Measurements from ENCODE around the gene USP10. TPM values are rescaled to one million over a fixed set of nuclear protein-coding genes. Genes with fewer than 3 reads are reported as not detected.
A peak's percentile ranks its signal among the peaks of the same experiment; 100 is the strongest.

The USP10 gene
- total and polyA plus RNA-seq, 3 donors from 2014 or later = 53.6 to 108 (median 101) TPM

DNA sequence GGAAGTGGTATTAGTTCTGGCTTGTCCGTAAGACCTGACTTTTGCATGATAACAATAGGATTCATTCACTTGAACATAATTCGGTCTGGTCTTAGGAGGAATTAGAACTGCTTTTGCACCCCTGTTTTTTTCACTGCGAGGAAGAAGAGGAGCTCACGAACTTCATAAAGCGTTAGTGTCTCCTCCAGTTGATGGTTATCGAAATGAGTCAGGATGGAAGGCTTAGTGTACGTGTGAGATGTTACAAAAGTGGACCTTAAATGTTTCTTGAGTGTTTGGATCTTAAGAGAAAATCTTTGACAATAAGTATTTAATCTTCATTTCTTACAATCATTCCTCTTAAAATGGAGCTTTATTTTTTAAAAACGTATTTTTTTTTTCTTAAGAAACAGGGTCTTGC lies 52.8 kb downstream of the USP10 start:
- Histone ChIP-seq H3K9me3 (no peaks in the 10 kb centered on the region), H3K4me3 (no peak overlapping the region), H3K4me1 (peaks cover 32% of the 10 kb centered on the region), H3K27ac (no peak overlapping the region), H3K36me3 (ENCODE audit: low read depth, missing control alignments) (no peaks in the 10 kb centered on the region), H3K27me3 (no peaks in the 10 kb centered on the region)
- 85 to 94% methylated on average over 8 of the region's 8 CpGs for WGBS, 2 donors
- intact Hi-C loops (cut with DNase I; ENCODE audit: low total_unique reads) = no loop called here
- DNase-seq = no peak
- TF ChIP-seq, protein P1, sequence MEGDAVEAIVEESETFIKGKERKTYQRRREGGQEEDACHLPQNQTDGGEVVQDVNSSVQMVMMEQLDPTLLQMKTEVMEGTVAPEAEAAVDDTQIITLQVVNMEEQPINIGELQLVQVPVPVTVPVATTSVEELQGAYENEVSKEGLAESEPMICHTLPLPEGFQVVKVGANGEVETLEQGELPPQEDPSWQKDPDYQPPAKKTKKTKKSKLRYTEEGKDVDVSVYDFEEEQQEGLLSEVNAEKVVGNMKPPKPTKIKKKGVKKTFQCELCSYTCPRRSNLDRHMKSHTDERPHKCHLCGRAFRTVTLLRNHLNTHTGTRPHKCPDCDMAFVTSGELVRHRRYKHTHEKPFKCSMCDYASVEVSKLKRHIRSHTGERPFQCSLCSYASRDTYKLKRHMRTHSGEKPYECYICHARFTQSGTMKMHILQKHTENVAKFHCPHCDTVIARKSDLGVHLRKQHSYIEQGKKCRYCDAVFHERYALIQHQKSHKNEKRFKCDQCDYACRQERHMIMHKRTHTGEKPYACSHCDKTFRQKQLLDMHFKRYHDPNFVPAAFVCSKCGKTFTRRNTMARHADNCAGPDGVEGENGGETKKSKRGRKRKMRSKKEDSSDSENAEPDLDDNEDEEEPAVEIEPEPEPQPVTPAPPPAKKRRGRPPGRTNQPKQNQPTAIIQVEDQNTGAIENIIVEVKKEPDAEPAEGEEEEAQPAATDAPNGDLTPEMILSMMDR (IDR thresholded peaks at IDR 0.05) = no peak
- no peak for TF ChIP-seq POLR2A (IDR thresholded peaks at IDR 0.05)

DNA sequence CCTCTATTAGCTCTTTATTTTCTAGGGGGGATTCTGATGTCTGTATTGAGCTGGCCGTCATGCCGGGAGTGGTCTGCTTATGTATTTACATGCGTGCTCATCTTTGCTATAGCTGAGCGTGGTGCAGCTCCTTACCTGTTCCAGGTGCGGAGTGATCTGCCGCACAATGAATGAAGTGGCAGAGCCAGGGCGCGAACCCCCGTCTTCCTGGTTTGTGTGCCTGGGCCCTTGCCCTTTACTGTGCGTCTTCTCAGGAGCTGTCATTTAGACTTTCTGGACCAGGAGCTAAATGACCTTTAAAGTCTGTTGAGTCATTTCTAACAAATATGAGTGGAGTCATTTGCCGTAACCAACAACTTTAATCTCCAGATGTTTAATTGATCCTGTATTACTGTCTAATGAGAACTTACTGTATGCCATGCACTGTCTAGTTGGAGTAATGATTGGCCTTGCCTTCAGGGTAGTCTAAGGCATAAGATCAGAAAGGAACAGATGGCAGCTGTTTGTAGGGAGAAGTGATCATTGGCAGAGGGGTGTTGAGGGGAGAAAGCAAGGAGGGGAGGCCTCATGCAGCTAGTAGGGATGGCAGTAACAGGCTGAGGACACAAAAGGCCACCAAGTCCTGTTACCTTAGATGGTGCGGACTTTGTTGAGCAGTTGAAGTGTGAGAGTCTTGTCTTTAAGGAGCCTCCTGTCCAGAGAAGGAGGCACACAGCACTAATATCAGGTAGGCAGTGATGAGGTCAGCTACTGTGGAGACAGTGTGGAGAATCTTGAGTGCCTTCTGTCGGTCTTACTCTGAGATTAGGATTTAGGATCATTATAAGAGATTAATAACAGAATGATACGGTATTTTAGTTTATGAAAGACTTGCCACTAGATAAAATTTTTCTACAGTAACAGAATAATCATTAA lies 53.9 kb downstream of the USP10 start:
- Histone ChIP-seq H3K36me3 (ENCODE audit: low read depth, missing control alignments) (no peaks in the 10 kb centered on the region), H3K9me3 (no peaks in the 10 kb centered on the region), H3K27me3 (no peaks in the 10 kb centered on the region), H3K4me3 (no peak overlapping the region), H3K27ac (no peak overlapping the region), H3K4me1 (peaks cover 32% of the 10 kb centered on the region)
- 89 to 91% methylated on average over 12 to 14 of the region's 14 CpGs for WGBS, 2 donors
- TF ChIP-seq, protein P1 (IDR thresholded peaks at IDR 0.05) = no peak
- TF ChIP-seq POLR2A (IDR thresholded peaks at IDR 0.05) = no peak
- intact Hi-C loops (cut with DNase I; ENCODE audit: low total_unique reads) = no loop called here
- no peak for DNase-seq

DNA sequence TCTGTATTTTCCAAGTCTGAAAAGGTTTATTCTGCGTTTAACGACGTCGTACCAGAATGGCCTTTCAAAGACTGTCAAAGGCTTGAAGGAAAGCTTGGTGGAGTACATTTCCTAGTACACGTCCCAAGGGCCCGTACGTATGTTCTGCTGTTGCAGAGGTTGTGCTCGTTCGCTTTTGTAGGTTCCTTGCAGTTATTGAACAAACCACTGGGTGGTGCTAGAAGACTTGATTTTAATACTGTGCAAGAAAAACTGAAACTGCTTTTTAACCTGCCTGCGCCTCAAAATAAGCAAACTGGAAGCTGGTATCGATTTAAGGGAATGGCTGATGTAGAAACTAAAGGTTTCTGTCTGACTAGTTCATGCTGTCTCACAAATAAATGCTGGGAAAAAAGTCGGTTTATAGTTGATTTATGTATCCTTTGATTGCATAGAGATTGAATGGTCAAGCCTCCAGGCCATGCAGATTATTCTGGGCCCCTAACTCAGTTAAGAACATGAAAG lies 54.6 kb downstream of the USP10 start:
- Histone ChIP-seq H3K4me3 (no peak overlapping the region), H3K36me3 (ENCODE audit: low read depth, missing control alignments) (no peaks in the 10 kb centered on the region), H3K9me3 (no peaks in the 10 kb centered on the region), H3K27me3 (no peaks in the 10 kb centered on the region), H3K27ac (no peak overlapping the region), H3K4me1 (peaks cover 28% of the 10 kb centered on the region)
- intact Hi-C loops (cut with DNase I; ENCODE audit: low total_unique reads) = no loop called here
- 23 to 41% methylated on average over 12 of the region's 12 CpGs for WGBS, 2 donors
- DNase-seq = peak; percentile 88
- TF ChIP-seq, protein P1 (IDR thresholded peaks at IDR 0.05) = peak; percentile 72 to 93 (median 92)
- TF ChIP-seq POLR2A (IDR thresholded peaks at IDR 0.05) = no peak

DNA sequence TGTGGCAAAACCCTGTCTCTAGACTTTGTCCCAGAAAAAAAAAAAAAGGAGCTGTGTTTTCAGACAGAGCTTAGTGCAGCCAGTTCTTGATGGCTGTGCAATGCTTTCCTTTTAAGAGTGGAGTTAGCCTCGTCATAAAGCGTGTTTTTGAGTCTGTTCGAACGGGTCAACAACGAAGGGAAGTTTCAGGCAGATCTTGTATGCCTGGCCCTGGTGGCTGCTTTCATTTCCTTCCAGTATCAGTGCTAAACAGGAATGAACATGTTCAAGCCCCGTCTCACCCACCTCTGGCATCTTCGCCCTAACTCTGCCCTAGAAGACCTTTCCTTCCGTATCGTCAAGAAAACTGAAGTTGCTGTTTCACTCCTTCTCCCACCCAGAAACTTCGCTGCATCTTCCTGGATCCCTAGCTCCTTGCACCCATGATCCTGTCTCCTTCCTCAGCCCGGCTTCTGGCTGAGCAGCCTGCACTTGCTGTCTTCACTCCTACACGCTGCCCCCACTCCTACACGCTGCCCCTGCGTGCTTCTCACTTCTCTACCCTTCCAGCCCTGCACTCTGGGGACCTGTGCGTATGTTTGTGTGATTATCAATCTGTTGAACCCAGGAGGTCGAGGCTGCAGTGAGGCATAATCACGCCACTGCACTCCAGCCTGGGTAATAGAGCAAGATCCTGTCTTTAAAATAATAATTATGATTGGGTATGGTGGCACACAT lies 55.3 kb downstream of the USP10 start:
- no peaks in the 10 kb centered on the region for H3K9me3 ChIP-seq
- H3K4me3 ChIP-seq = no peak overlapping the region
- H3K36me3 ChIP-seq (ENCODE audit: low read depth, missing control alignments) = no peaks in the 10 kb centered on the region
- peak; percentile 47 for DNase-seq
- H3K27ac ChIP-seq = no peak overlapping the region
- TF ChIP-seq, protein P1 (IDR thresholded peaks at IDR 0.05) = no peak
- TF ChIP-seq POLR2A (IDR thresholded peaks at IDR 0.05) = no peak
- H3K27me3 ChIP-seq = no peaks in the 10 kb centered on the region
- peaks cover 22% of the 10 kb centered on the region for H3K4me1 ChIP-seq
- WGBS, 2 donors = 38 to 51% methylated on average over 16 to 17 of the region's 17 CpGs
- intact Hi-C loops (cut with DNase I; ENCODE audit: low total_unique reads) = loop anchor here (5.0 kb wide), 1 partner anchor 217 kb away; no protein-coding TSS in a partner anchor
